ENCODE data around the gene CDKN2C. TPM values are rescaled to one million over a fixed set of nuclear protein-coding genes. Genes with fewer than 3 reads are reported as not detected.

Gene CDKN2C
- total RNA-seq, 1 donor from 2014 or later, result 0.26 TPM

GRCh38 chr1:50972766-50973165 is 2.7 kb downstream of the CDKN2C start:
- Mint-ChIP-seq H3K9me3 (ENCODE audit: low read depth) (no peaks in the 10 kb centered on the region), H3K27ac (no peak overlapping the region), H3K36me3 (ENCODE audit: insufficient read depth) (no peaks in the 10 kb centered on the region), H3K4me3 (ENCODE audit: low read depth) (no peak overlapping the region), H3K4me1 (ENCODE audit: low read depth) (peaks cover 6% of the 10 kb centered on the region), H3K27me3 (peaks cover 87% of the 10 kb centered on the region)
- TF ChIP-seq CTCF (IDR thresholded peaks at IDR 0.05; ENCODE audit: unreplicated experiment), result no peak
- DNase-seq (ENCODE audit: low spot score, unreplicated experiment), result no peak

GRCh38 chr1:50973255-50973654 is 3.2 kb downstream of the CDKN2C start:
- no peak for TF ChIP-seq CTCF (IDR thresholded peaks at IDR 0.05; ENCODE audit: unreplicated experiment)
- Mint-ChIP-seq H3K36me3 (ENCODE audit: insufficient read depth) (no peaks in the 10 kb centered on the region), H3K27me3 (peaks cover 87% of the 10 kb centered on the region)

GRCh38 chr1:50973875-50974617 is 4.0 kb downstream of the CDKN2C start:
- no peaks in the 10 kb centered on the region for H3K36me3 Mint-ChIP-seq (ENCODE audit: insufficient read depth)
- no peaks in the 10 kb centered on the region for H3K9me3 Mint-ChIP-seq (ENCODE audit: low read depth)
- H3K4me1 Mint-ChIP-seq (ENCODE audit: low read depth), result peaks cover 4% of the 10 kb centered on the region
- H3K27me3 Mint-ChIP-seq, result peaks cover 89% of the 10 kb centered on the region
- no peak overlapping the region for H3K4me3 Mint-ChIP-seq (ENCODE audit: low read depth)
- peak overlapping the region; percentile 71 for H3K27ac Mint-ChIP-seq
- no peak for DNase-seq (ENCODE audit: low spot score, unreplicated experiment)
- no peak for TF ChIP-seq CTCF (IDR thresholded peaks at IDR 0.05; ENCODE audit: unreplicated experiment)

More at GRCh38 chr1:50973255-50973654, 3.2 kb downstream of the CDKN2C start:
- Mint-ChIP-seq H3K4me3 (ENCODE audit: low read depth) (no peak overlapping the region), H3K9me3 (ENCODE audit: low read depth) (no peaks in the 10 kb centered on the region), H3K4me1 (ENCODE audit: low read depth) (peaks cover 6% of the 10 kb centered on the region), H3K27ac (peak overlapping the region; percentile 71)
- DNase-seq (ENCODE audit: low spot score, unreplicated experiment), result no peak

GRCh38 chr1:50974618-50974935 is 4.5 kb downstream of the CDKN2C start:
- TF ChIP-seq CTCF (IDR thresholded peaks at IDR 0.05; ENCODE audit: unreplicated experiment), result no peak
- no peak for DNase-seq (ENCODE audit: low spot score, unreplicated experiment)
- H3K4me3 Mint-ChIP-seq (ENCODE audit: low read depth), result no peak overlapping the region
- H3K36me3 Mint-ChIP-seq (ENCODE audit: insufficient read depth), result no peaks in the 10 kb centered on the region
- H3K9me3 Mint-ChIP-seq (ENCODE audit: low read depth), result no peaks in the 10 kb centered on the region
- no peak overlapping the region for H3K27ac Mint-ChIP-seq
- H3K27me3 Mint-ChIP-seq, result peaks cover 92% of the 10 kb centered on the region
- peaks cover 4% of the 10 kb centered on the region for H3K4me1 Mint-ChIP-seq (ENCODE audit: low read depth)

GRCh38 chr1:50975436-50975835 is 5.4 kb downstream of the CDKN2C start:
- H3K4me3 Mint-ChIP-seq (ENCODE audit: low read depth), result no peak overlapping the region
- peaks cover 92% of the 10 kb centered on the region for H3K27me3 Mint-ChIP-seq
- H3K27ac Mint-ChIP-seq, result no peak overlapping the region
- no peaks in the 10 kb centered on the region for H3K36me3 Mint-ChIP-seq (ENCODE audit: insufficient read depth)
- TF ChIP-seq CTCF (IDR thresholded peaks at IDR 0.05; ENCODE audit: unreplicated experiment), result no peak
- no peak for DNase-seq (ENCODE audit: low spot score, unreplicated experiment)
- no peaks in the 10 kb centered on the region for H3K9me3 Mint-ChIP-seq (ENCODE audit: low read depth)
- no peaks in the 10 kb centered on the region for H3K4me1 Mint-ChIP-seq (ENCODE audit: low read depth)

Measured in progenitor cell of endocrine pancreas (in vitro differentiated cells).